Loucy (cell line): ENCODE results near the gene TUFM.

Experiments
- CTCF ChIP-seq: fragments of 200-600 bp; sonication (generic); conservative IDR thresholded peaks from 2 replicates; pipeline ENCODE4 v1.5.1; 2014; ENCODE audit warnings: mild to moderate bottlenecking, antibody characterized with exemption, low read length
- EZH2phosphoT487 ChIP-seq: fragments of 200-600 bp; IDR thresholded peaks from 2 replicates; pipeline ENCODE4 v1.6.1; 2018; ENCODE audit warnings: antibody characterized with exemption, mild to moderate bottlenecking, moderate library complexity, borderline replicate concordance

- TF ChIP-seq CTCF (no peak), EZH2phosphoT487 (no peak)
These were observed 32.2 kb upstream of the TUFM start, which contains the start of gene ATP2A1 for GRCh38 chr16:28878083-28878926.
